CD4-positive, alpha-beta T cell treated with Interleukin-1 beta for 1 hour (primary cell): ENCODE measurements around the gene SFXN5.
A peak's percentile ranks its signal among the peaks of the same experiment; 100 is the strongest.
"Not testable (repeated sequence)": the region's sequence is repeated elsewhere in the genome, so short reads cannot be mapped to it uniquely, and the experiment has no call there.

Experiments used
- DNase-seq, 2 donors: peaks; one replicate each; pipeline ENCODE4 v3.0.0-alpha.2; 2020 to 2022

Gene SFXN5

GRCh38 chr2:73071360-73072128, at the start of gene SFXN5:
SFXN5 (minus strand) TSS chr2:73071712; CDS start chr2:73071705, 7 bp downstream.
- peak; percentile 93 to 95 for DNase-seq

DNA sequence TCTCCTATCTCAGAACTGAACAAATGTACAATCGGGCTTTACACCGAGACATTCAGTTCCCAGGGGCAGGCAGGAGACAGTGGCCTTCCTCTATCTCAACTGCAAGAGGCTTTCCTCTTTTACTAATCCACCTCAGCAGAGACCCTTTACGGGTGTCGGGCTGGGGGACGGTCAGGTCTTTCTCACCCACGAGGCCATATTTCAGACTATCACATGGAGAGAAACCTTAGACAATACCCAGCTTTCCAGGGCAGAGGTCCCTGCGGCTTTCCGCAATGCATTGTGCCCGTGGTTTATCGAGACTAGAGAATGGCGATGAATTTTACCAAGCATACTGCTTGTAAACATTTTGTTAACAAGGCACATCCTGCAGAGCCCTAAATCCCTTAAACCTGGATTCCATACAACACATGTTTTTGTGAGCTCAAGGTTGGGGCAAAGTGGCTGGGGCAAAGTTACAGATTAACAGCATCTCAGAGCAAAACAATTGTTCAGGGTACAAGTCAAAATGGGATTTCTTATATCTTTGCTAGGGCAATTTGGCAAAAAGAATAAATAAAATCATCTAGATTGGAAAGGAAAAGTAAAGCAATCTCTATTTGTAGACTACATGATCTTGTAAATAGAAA, 48.2 kb upstream of the SFXN5 start:
- DNase-seq, result not testable (repeated sequence)

- DNase-seq, result no peak
Measured at GRCh38 chr2:73117441-73117840, 45.9 kb upstream of the SFXN5 start.

- no peak for DNase-seq
Measured at GRCh38 chr2:73116182-73116960, 44.9 kb upstream of the SFXN5 start.

GRCh38 chr2:73114273-73114867, 42.9 kb upstream of the SFXN5 start:
- DNase-seq, result no peak

DNA sequence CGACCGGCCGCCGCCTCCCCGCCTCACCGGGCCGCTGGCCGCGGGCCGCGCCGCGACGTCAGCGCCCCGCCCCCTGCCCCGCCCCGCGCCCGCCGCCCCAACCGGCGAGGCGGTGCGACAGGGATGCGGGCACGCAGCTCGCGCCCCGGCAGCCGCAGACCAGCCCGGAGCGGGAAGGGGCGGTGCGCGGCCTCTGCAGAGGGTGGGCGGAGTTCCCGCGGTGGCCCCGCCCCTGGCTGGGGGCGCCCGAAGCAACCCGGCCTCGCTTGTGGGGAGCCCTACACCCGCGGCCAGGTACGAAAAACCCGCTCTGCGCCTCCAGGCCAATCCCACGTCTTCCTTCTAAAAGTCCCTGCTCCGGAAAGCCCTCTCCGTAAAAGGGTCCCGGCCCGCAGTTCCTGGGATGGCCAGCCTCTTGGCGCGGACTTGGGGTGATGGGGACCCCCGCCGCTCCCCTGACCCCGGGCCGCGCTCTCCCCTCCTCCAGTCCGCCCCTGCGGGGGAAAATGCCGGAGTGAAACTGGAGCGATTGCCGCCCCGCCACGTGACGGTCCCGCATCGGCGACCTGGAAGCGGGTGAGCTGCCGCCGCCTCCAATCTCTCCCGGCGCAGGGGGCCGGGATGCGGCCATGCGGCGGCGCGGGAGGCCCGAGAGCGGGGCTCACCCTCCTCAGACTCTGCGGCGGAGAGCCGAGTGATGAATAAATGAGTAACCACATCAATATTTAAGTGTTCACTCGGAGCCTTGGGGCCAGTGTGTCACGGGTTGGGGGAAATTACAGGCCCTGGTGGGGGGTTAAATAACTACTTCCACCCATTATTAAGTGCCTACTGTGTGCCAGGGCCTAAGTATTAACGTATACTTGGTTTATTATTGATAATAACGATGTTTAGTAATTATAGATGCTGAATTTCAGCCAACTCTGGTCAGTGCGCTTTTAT, 41.7 kb upstream of the SFXN5 start, which contains the start of gene RAB11FIP5:
TSS of gene RAB11FIP5 (minus strand) at position 36 of the 942 bp plus-strand sequence. CDS start 171 bp downstream, outside the sequence.
- DNase-seq, result peak; percentile 85 to 87

DNA sequence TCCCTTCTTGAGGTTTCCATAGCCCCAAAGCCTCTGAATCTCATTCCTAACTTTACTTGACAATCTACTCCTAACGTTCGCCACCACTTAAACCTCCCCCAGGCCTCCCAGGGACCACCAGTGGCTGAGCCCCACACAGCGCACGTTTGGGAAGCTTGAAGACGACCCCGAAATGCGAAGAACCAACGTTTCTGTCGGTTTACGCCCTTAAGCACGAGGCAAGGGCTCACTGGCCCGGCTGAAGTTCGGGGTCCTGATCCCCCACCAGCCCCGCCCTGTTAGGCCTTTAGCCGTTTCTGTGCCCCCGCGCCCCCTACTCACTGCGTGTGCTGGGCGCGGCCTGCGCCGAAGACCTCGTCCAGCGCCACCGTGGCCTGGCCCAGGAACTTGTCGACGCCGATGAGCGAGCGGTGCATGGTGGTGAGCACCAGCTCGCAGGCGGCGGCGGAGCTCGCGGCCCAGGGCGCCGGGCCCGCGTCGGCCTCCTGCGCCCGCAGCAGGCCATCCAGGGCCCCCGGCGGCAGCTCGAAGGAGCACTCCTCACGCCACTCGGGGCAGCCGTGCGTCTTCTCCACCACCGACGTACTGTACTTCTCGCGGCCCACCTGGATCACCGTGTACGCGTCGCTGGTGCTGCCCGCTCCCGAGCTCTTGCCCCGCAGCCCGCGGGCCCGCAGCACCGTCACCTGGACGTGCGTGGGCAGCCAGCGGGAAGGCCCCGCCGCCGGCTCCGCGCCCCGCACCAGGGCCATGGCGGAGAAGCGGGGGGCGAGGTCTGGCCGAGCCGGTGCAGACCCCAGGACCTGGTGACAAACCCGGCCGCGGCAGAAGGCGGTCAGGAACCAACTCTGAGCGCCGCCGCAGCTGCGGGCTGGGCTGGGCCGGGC, 40.8 kb upstream of the SFXN5 start:
- DNase-seq, result peak; percentile 17 to 23

GRCh38 chr2:73111073-73112025, 39.8 kb upstream of the SFXN5 start:
- no peak for DNase-seq

GRCh38 chr2:73110168-73111072, 38.9 kb upstream of the SFXN5 start:
- no peak for DNase-seq

- DNase-seq, result no peak
Measured at GRCh38 chr2:73109431-73110167, 38.1 kb upstream of the SFXN5 start.

DNA sequence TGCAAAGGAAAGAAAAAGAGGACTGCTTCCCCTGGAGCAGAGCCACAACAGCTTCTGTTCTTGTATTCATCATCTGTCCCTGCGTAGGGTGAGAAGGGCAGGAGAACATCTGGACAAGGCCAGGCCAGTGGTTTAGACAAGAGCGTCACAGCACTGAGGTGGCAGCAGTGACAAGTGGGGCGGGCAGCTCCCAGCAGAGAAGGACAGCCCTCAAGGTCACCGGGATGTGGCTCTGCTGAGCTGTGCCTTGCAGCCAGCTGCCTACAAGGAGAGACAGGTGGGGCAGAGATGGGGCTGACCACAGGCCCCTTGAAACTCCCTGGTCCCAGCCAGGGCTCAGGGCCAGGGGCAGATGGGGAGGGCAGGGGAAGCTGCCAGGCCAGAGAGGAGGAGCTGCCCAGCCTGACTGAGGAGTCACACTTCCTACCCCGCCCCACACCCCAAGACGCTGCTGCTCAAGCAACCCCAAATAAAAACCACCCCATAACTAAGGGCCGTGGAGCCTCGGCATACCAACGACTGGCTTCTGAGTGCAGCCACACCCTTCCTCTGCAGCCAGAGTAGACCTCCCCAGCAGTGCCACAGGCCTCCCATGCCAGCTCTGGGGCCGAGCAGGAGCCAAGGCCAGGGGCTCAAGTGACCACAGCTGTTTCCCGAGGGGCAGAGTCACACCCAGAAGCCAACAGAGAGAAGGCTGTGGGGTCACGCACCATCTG, 35.9 kb upstream of the SFXN5 start:
- peak; percentile 9 to 28 for DNase-seq

GRCh38 chr2:73106791-73107190, 35.3 kb upstream of the SFXN5 start:
- DNase-seq, result no peak

GRCh38 chr2:73105511-73105971, 34.0 kb upstream of the SFXN5 start:
- DNase-seq, result no peak

DNA sequence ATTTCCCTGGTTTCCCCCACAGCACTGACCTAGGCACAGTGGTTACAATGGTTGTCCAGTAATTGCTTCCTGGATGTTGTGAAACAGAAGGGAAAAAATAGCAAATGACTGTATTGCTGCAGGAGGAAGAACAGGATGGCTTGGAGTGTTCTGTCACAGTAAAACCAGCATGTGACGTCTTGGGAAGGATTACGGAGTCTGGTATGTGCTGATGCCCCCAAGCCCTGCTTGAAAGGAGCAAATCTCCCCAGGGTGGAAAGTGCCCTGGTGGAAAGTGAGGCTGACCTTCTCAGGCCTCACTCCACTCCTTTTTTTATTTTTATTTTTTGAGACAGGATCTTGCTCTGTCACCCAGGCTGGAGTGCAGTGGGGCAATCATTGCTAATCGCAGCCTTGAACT, 33.4 kb upstream of the SFXN5 start:
- DNase-seq, result no peak

GRCh38 chr2:73103018-73103542, 31.6 kb upstream of the SFXN5 start:
- no peak for DNase-seq

DNA sequence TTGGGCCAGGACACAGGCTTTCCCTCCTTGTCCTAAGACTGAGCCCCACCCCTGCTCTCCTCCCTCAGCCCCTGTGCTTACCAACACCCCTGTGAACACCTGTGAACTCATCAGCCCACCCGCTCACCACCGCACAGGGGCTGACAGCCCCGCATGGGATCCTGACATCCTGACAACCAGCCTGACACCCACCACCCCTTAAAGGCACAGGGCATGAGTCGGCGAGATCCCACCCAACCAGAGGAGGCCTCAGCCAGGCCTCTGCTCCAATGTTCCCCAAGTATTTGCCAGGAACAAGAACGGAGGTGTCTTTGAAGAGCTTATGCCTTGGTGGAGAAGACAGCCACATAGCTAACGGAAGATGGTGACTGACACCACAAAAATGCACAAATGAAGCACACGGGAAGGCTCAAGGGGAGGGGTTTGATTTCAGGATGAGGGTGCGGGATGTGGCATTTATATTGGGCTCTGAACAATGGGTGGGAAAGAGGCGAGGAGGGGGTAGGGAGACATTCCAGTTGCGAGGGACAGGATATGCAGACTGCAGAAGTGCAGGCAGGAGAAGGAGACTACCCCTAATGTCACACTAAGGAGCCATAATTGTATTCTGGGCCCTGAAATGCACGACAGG, 30.2 kb upstream of the SFXN5 start:
- no peak for DNase-seq
